ENCODE measurements around the gene AFP. TPM values are rescaled to one million over a fixed set of nuclear protein-coding genes. Genes with fewer than 3 reads are reported as not detected.

The AFP gene
- total and polyA plus RNA-seq, 2 of the 13 experiments (the other 11 are each of a cell fraction or from before 2014, with no cell fraction given), result 9,434 to 13,105 TPM

DNA sequence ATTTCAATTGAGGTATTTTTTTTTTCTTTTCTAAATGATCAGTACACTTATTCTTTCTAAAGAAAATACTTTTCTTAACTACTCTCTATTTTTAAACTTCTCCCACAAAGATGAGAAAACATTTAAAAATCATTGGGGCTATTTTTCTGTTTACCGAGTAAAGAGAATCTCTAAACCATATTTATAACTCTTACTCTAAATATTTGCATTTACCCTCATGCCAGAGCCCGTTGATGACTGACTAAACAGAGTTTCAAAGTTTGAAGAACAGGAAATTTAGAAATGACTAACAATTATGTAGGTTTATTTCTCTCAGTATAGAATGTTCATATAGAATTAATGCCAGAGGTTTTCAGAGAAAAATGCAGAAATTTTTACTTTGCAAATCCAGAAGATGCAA, 34.6 kb upstream of the AFP start (continued):
- TF ChIP-seq FOXA1 (IDR thresholded peaks at IDR 0.05) (no peak), FOXA1 (CRISPR knock-in tag; IDR thresholded peaks at IDR 0.05) (no peak), HNRNPH1 (optimal IDR thresholded peaks at IDR 0.05; ENCODE audit: low read depth, low read length) (no peak), NFYB (CRISPR knock-in tag; IDR thresholded peaks at IDR 0.05) (no peak), NR2F6 (IDR thresholded peaks at IDR 0.05) (no peak), NR2F6 (CRISPR knock-in tag; IDR thresholded peaks at IDR 0.05) (no peak), DR1 (CRISPR knock-in tag; IDR thresholded peaks at IDR 0.05) (no peak), NFE2L2 (IDR thresholded peaks at IDR 0.05; ENCODE audit: low read length) (no peak), TCF12 (IDR thresholded peaks at IDR 0.05) (no peak), TCF12 (CRISPR knock-in tag; IDR thresholded peaks at IDR 0.05) (no peak), HHEX (CRISPR knock-in tag; IDR thresholded peaks at IDR 0.05) (no peak), ZNF326 (CRISPR knock-in tag; IDR thresholded peaks at IDR 0.05; ENCODE audit: borderline replicate concordance) (no peak), ZNF225 (CRISPR knock-in tag; IDR thresholded peaks at IDR 0.05) (no peak), SNAI1 (CRISPR knock-in tag; IDR thresholded peaks at IDR 0.05; ENCODE audit: borderline replicate concordance) (no peak), FOXO1 (CRISPR knock-in tag; IDR thresholded peaks at IDR 0.05) (no peak), NFRKB (IDR thresholded peaks at IDR 0.05) (no peak), THAP11 (CRISPR knock-in tag; IDR thresholded peaks at IDR 0.05) (no peak)
- TF ChIP-seq, protein P1, sequence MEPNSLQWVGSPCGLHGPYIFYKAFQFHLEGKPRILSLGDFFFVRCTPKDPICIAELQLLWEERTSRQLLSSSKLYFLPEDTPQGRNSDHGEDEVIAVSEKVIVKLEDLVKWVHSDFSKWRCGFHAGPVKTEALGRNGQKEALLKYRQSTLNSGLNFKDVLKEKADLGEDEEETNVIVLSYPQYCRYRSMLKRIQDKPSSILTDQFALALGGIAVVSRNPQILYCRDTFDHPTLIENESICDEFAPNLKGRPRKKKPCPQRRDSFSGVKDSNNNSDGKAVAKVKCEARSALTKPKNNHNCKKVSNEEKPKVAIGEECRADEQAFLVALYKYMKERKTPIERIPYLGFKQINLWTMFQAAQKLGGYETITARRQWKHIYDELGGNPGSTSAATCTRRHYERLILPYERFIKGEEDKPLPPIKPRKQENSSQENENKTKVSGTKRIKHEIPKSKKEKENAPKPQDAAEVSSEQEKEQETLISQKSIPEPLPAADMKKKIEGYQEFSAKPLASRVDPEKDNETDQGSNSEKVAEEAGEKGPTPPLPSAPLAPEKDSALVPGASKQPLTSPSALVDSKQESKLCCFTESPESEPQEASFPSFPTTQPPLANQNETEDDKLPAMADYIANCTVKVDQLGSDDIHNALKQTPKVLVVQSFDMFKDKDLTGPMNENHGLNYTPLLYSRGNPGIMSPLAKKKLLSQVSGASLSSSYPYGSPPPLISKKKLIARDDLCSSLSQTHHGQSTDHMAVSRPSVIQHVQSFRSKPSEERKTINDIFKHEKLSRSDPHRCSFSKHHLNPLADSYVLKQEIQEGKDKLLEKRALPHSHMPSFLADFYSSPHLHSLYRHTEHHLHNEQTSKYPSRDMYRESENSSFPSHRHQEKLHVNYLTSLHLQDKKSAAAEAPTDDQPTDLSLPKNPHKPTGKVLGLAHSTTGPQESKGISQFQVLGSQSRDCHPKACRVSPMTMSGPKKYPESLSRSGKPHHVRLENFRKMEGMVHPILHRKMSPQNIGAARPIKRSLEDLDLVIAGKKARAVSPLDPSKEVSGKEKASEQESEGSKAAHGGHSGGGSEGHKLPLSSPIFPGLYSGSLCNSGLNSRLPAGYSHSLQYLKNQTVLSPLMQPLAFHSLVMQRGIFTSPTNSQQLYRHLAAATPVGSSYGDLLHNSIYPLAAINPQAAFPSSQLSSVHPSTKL (CRISPR knock-in tag; IDR thresholded peaks at IDR 0.05), result peak; percentile 74
- TF ChIP-seq, protein P2, sequence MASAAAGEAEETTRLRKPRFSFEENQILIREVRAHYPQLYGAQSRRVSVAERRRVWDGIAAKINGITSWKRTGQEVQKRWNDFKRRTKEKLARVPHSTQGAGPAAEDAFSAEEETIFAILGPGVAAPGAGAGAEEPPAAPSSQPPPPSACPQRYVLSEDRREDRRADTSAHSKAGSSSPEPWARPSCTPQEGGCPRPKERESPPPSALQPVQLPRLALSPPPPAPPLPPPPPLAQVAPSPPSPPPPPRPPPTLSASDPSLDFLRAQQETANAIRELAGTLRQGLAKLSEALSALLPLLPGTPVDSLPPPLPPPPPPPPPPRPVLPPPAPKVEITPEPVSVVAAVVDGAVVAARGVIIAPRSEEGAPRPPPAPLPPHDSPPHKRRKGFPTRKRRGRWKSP (CRISPR knock-in tag; IDR thresholded peaks at IDR 0.05), result no peak
- TF ChIP-seq, protein P3, sequence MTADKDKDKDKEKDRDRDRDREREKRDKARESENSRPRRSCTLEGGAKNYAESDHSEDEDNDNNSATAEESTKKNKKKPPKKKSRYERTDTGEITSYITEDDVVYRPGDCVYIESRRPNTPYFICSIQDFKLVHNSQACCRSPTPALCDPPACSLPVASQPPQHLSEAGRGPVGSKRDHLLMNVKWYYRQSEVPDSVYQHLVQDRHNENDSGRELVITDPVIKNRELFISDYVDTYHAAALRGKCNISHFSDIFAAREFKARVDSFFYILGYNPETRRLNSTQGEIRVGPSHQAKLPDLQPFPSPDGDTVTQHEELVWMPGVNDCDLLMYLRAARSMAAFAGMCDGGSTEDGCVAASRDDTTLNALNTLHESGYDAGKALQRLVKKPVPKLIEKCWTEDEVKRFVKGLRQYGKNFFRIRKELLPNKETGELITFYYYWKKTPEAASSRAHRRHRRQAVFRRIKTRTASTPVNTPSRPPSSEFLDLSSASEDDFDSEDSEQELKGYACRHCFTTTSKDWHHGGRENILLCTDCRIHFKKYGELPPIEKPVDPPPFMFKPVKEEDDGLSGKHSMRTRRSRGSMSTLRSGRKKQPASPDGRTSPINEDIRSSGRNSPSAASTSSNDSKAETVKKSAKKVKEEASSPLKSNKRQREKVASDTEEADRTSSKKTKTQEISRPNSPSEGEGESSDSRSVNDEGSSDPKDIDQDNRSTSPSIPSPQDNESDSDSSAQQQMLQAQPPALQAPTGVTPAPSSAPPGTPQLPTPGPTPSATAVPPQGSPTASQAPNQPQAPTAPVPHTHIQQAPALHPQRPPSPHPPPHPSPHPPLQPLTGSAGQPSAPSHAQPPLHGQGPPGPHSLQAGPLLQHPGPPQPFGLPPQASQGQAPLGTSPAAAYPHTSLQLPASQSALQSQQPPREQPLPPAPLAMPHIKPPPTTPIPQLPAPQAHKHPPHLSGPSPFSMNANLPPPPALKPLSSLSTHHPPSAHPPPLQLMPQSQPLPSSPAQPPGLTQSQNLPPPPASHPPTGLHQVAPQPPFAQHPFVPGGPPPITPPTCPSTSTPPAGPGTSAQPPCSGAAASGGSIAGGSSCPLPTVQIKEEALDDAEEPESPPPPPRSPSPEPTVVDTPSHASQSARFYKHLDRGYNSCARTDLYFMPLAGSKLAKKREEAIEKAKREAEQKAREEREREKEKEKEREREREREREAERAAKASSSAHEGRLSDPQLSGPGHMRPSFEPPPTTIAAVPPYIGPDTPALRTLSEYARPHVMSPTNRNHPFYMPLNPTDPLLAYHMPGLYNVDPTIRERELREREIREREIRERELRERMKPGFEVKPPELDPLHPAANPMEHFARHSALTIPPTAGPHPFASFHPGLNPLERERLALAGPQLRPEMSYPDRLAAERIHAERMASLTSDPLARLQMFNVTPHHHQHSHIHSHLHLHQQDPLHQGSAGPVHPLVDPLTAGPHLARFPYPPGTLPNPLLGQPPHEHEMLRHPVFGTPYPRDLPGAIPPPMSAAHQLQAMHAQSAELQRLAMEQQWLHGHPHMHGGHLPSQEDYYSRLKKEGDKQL (CRISPR knock-in tag; IDR thresholded peaks at IDR 0.05; ENCODE audit: low read depth), result peak; percentile 26; the same call in 1 of the 2 replicates
- TF ChIP-seq, protein P4, sequence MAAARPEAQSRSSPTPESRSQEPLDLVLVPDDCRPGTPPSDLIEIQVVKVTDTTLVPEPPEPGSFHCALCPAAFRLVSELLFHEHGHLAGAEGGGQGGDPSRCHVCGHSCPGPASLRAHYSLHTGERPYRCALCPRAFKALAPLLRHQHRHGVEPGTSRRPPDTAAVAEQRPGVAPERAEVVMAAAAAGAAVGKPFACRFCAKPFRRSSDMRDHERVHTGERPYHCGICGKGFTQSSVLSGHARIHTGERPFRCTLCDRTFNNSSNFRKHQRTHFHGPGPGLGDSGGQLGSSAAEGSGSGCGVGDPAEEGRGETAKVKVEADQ (CRISPR knock-in tag; IDR thresholded peaks at IDR 0.05; ENCODE audit: borderline replicate concordance), result no peak
- TF ChIP-seq, protein P5, sequence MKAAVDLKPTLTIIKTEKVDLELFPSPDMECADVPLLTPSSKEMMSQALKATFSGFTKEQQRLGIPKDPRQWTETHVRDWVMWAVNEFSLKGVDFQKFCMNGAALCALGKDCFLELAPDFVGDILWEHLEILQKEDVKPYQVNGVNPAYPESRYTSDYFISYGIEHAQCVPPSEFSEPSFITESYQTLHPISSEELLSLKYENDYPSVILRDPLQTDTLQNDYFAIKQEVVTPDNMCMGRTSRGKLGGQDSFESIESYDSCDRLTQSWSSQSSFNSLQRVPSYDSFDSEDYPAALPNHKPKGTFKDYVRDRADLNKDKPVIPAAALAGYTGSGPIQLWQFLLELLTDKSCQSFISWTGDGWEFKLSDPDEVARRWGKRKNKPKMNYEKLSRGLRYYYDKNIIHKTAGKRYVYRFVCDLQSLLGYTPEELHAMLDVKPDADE (CRISPR knock-in tag; IDR thresholded peaks at IDR 0.05), result no peak
